CD4-positive, alpha-beta T cell treated with Interleukin-2 at 100 ng/mL for 4 hours (primary cell): ENCODE results near the gene NFKBIA.
"Not testable (repeated sequence)": the region's sequence is repeated elsewhere in the genome, so short reads cannot be mapped to it uniquely, and the experiment has no call there.

Source experiments
- DNase-seq: peaks from one replicate; pipeline ENCODE4 v3.0.0-alpha.2; 2020; ENCODE audit warnings: low spot score

NFKBIA gene

GRCh38 chr14:35390577-35391387, 13.8 kb downstream of the NFKBIA start:
- peak; percentile 72 for DNase-seq

GRCh38 chr14:35389315-35389667, 15.3 kb downstream of the NFKBIA start:
- no peak for DNase-seq

GRCh38 chr14:35388656-35389314, 15.8 kb downstream of the NFKBIA start:
- DNase-seq: no peak

- no peak for DNase-seq
Observed at GRCh38 chr14:35387713-35388579, 16.6 kb downstream of the NFKBIA start.

GRCh38 chr14:35387219-35387618, 17.3 kb downstream of the NFKBIA start:
- no peak for DNase-seq

- no peak for DNase-seq
Observed at GRCh38 chr14:35386673-35387125, 17.9 kb downstream of the NFKBIA start.

GRCh38 chr14:35385042-35385839, 19.3 kb downstream of the NFKBIA start:
- DNase-seq: no peak

GRCh38 chr14:35384455-35385041, 20.0 kb downstream of the NFKBIA start:
- no peak for DNase-seq

- no peak for DNase-seq
Observed at GRCh38 chr14:35383569-35384454, 20.7 kb downstream of the NFKBIA start.

GRCh38 chr14:35380794-35381193, 23.8 kb downstream of the NFKBIA start:
- DNase-seq: no peak

GRCh38 chr14:35379234-35379933, 25.2 kb downstream of the NFKBIA start:
- DNase-seq: not testable (repeated sequence)

- no peak for DNase-seq
Observed at GRCh38 chr14:35378425-35379233, 25.9 kb downstream of the NFKBIA start.

- DNase-seq: no peak
Observed at GRCh38 chr14:35375558-35376025, 29.0 kb downstream of the NFKBIA start.

GRCh38 chr14:35374263-35374712, 30.3 kb downstream of the NFKBIA start:
- no peak for DNase-seq

- not testable (repeated sequence) for DNase-seq
Observed at GRCh38 chr14:35373208-35373607, 31.3 kb downstream of the NFKBIA start.

GRCh38 chr14:35370969-35371368, 33.6 kb downstream of the NFKBIA start:
- DNase-seq: no peak

- no peak for DNase-seq
Observed at GRCh38 chr14:35369701-35370191, 34.8 kb downstream of the NFKBIA start.
